Smooth muscle cell (in vitro differentiated cells): ENCODE measurements around the gene GABRB3. TPM values are rescaled to one million over a fixed set of nuclear protein-coding genes. Genes with fewer than 3 reads are reported as not detected.
"Not testable (repeated sequence)": the region's sequence is repeated elsewhere in the genome, so short reads cannot be mapped to it uniquely, and the experiment has no call there.

ENCODE experiments used
- DNase-seq: peaks from one replicate; lab custom pipeline; 2025; ENCODE audit not compliant: unreplicated experiment; lab: John Stamatoyannopoulos, UW
- H2AFZ ChIP-seq: fragments of 200-600 bp; sonication (generic); 2 replicates; pipeline ENCODE4 v1.6.0; 2016; ENCODE audit warnings: antibody characterized with exemption, low read depth, mild to moderate bottlenecking
- H3F3A ChIP-seq: fragments of 200-600 bp; sonication (generic); 2 replicates; pipeline ENCODE4 v1.6.0; 2017; ENCODE audit warnings: antibody characterized with exemption, low read depth
- H3K27ac ChIP-seq: fragments of 200-600 bp; sonication (generic); 2 replicates; pipeline ENCODE4 v1.5.1; 2016; ENCODE audit warnings: low read depth, mild to moderate bottlenecking
- H3K27me3 ChIP-seq: fragments of 200-600 bp; sonication (generic); 2 replicates; pipeline ENCODE4 v1.6.1; 2016; ENCODE audit warnings: low read depth, mild to moderate bottlenecking
- H3K36me3 ChIP-seq: fragments of 200-600 bp; sonication (generic); 2 replicates; pipeline ENCODE4 v1.5.1; 2016; ENCODE audit warnings: low read depth
- H3K4me1 ChIP-seq: fragments of 200-600 bp; sonication (generic); 2 replicates; pipeline ENCODE4 v1.5.1; 2016; ENCODE audit warnings: low read depth
- H3K4me2 ChIP-seq: fragments of 200-600 bp; sonication (generic); 2 replicates; pipeline ENCODE4 v1.6.0; 2016; ENCODE audit warnings: mild to moderate bottlenecking
- H3K4me3 ChIP-seq: fragments of 200-600 bp; sonication (generic); 2 replicates; pipeline ENCODE4 v1.5.1; 2016; ENCODE audit warnings: mild to moderate bottlenecking
- H3K79me2 ChIP-seq: fragments of 200-600 bp; sonication (generic); 2 replicates; pipeline ENCODE4 v1.6.0; 2016; ENCODE audit warnings: low read depth, mild to moderate bottlenecking
- H3K9ac ChIP-seq: fragments of 200-600 bp; sonication (generic); 2 replicates; pipeline ENCODE4 v1.6.0; 2016; ENCODE audit warnings: low read depth
- H3K9me3 ChIP-seq: fragments of 200-600 bp; sonication (generic); replicated peaks from 2 replicates; pipeline ENCODE4 v1.5.1; 2016; ENCODE audit warnings: low read depth
- H4K20me1 ChIP-seq: fragments of 200-600 bp; sonication (generic); 2 replicates; pipeline ENCODE4 v1.6.0; 2016; ENCODE audit warnings: low read depth
- CTCF ChIP-seq: fragments of 200-600 bp; sonication (generic); IDR thresholded peaks from 2 replicates; pipeline ENCODE4 v1.5.1; 2017; ENCODE audit warnings: borderline replicate concordance, mild to moderate bottlenecking, antibody characterized with exemption; ENCODE audit not compliant: insufficient read depth, poor library complexity, severe bottlenecking
- WGBS: methylation state at CpG from one replicate; pipeline ENCODE4 v1.1.7; 2016; ENCODE audit warnings: low lambda C conversion rate; 5-methylcytosine and 5-hydroxymethylcytosine counted together
- polyA plus RNA-seq: library from polyadenylated mRNA; unstranded; fragments of >200 nt; fragmentation: Nextera tagmentation; extraction: Ambion mirVana; gene quantifications from 2 replicates; pipeline ENCODE4 v1.2.1, GENCODE V29; 2016
- total RNA-seq: library from RNA; depleted of rRNA; stranded (reverse); fragments of >200 nt; gene quantifications from 2 replicates; pipeline ENCODE4 v1.2.3, GENCODE V29; 2014

GABRB3 gene
- total and polyA plus RNA-seq, 2 experiments from 2014 or later, result 0.57 to 4.9 TPM

- Histone ChIP-seq H3K36me3 (no peaks in the 10 kb centered on the region), H3K27me3 (no peaks in the 10 kb centered on the region), H3K4me1 (peaks cover 16% of the 10 kb centered on the region), H3K27ac (no peak overlapping the region), H3F3A (no peaks in the 10 kb centered on the region), H3K79me2 (no peaks in the 10 kb centered on the region), H2AFZ (no peak overlapping the region), H3K9me3 (no peaks in the 10 kb centered on the region), H3K9ac (no peak overlapping the region), H3K4me3 (no peak overlapping the region), H3K4me2 (no peak overlapping the region), H4K20me1 (no peaks in the 10 kb centered on the region)
- no peak for TF ChIP-seq CTCF
- DNase-seq, result no peak
- 35% methylated on average over 5 of the region's 5 CpGs for WGBS
These were observed 51.5 kb downstream of the GABRB3 start for GRCh38 chr15:26721232-26721967.

- H3K79me2 ChIP-seq, result no peaks in the 10 kb centered on the region
- no peak overlapping the region for H3K9ac ChIP-seq
- H3K9me3 ChIP-seq, result no peaks in the 10 kb centered on the region
- H3K4me3 ChIP-seq, result no peak overlapping the region
- H3K36me3 ChIP-seq, result no peaks in the 10 kb centered on the region
- H3K4me1 ChIP-seq, result peaks cover 16% of the 10 kb centered on the region
- no peak for TF ChIP-seq CTCF
- H3K27me3 ChIP-seq, result no peaks in the 10 kb centered on the region
- DNase-seq, result no peak
- H3F3A ChIP-seq, result no peaks in the 10 kb centered on the region
- H2AFZ ChIP-seq, result no peak overlapping the region
- H3K4me2 ChIP-seq, result no peak overlapping the region
- 27% methylated on average over 5 of the region's 5 CpGs for WGBS
- no peak overlapping the region for H3K27ac ChIP-seq
- H4K20me1 ChIP-seq, result no peaks in the 10 kb centered on the region
These were observed 52.3 kb downstream of the GABRB3 start for GRCh38 chr15:26720546-26720945.

- not testable (repeated sequence) for H3K27me3 ChIP-seq, H3K27ac ChIP-seq, H3K4me3 ChIP-seq, H3K4me2 ChIP-seq, DNase-seq, H4K20me1 ChIP-seq, H3K9ac ChIP-seq, H3K79me2 ChIP-seq, H3F3A ChIP-seq, H3K36me3 ChIP-seq, H2AFZ ChIP-seq, H3K9me3 ChIP-seq
- peaks cover 16% of the 10 kb centered on the region for H3K4me1 ChIP-seq
- WGBS, result 28% methylated on average over 5 of the region's 5 CpGs
These were observed 53.0 kb downstream of the GABRB3 start for GRCh38 chr15:26719866-26720265.

GRCh38 chr15:26716069-26716468 lies 56.8 kb downstream of the GABRB3 start:
- Histone ChIP-seq H3F3A (no peaks in the 10 kb centered on the region), H3K36me3 (no peaks in the 10 kb centered on the region), H3K9ac (no peak overlapping the region), H2AFZ (no peak overlapping the region), H3K79me2 (no peaks in the 10 kb centered on the region), H3K9me3 (no peaks in the 10 kb centered on the region), H3K4me1 (peaks cover 9% of the 10 kb centered on the region), H4K20me1 (no peaks in the 10 kb centered on the region), H3K27ac (no peak overlapping the region), H3K27me3 (no peaks in the 10 kb centered on the region), H3K4me3 (no peak overlapping the region), H3K4me2 (no peak overlapping the region)
- WGBS, result 85% methylated on average over 3 of the region's 3 CpGs
- DNase-seq, result no peak
- no peak for TF ChIP-seq CTCF
